Bronchial epithelial cell (primary cell): Measurements from ENCODE around the gene KCNK4. TPM values are rescaled to one million over a fixed set of nuclear protein-coding genes. Genes with fewer than 3 reads are reported as not detected.
A peak's percentile ranks its signal among the peaks of the same experiment; 100 is the strongest.

Source experiments
- DNase-seq: peaks from one replicate; pipeline ENCODE4 v3.0.0-alpha.2; 2010; ENCODE audit warnings: low read depth
- FAIRE-seq: peaks from 2 replicates; lab custom pipeline; 2011; peaks lifted over from hg19 to GRCh38; lab: Jason Lieb, UNC
- H3K27me3 ChIP-seq: 2 replicates; pipeline ENCODE4 v1.5.1; 2011; ENCODE audit warnings: low read length; ENCODE audit not compliant: control insufficient read depth, insufficient read depth
- H3K36me3 ChIP-seq: 2 replicates; pipeline ENCODE4 v1.5.1; 2011; ENCODE audit warnings: low read length; ENCODE audit not compliant: control insufficient read depth, insufficient read depth
- H3K4me3 ChIP-seq: 2 replicates; pipeline ENCODE4 v1.5.1; 2011; ENCODE audit warnings: mild to moderate bottlenecking, low read depth, low read length, control low read depth
- total RNA-seq: library from RNA; depleted of rRNA; stranded (reverse); fragments of >200 nt; gene quantifications from 2 replicates; pipeline ENCODE4 v1.2.1, GENCODE V29; 2014
- TF ChIP-seq, protein P1 (sequence below): IDR thresholded peaks from 2 replicates; pipeline ENCODE4 v1.5.1; 2011; ENCODE audit warnings: mild to moderate bottlenecking, moderate library complexity, low read length, control low read depth, inconsistent platforms; ENCODE audit not compliant: insufficient read depth, severe bottlenecking

The KCNK4 gene
- total RNA-seq, 1 donor from 2014 or later, result under 0.01 TPM

DNA sequence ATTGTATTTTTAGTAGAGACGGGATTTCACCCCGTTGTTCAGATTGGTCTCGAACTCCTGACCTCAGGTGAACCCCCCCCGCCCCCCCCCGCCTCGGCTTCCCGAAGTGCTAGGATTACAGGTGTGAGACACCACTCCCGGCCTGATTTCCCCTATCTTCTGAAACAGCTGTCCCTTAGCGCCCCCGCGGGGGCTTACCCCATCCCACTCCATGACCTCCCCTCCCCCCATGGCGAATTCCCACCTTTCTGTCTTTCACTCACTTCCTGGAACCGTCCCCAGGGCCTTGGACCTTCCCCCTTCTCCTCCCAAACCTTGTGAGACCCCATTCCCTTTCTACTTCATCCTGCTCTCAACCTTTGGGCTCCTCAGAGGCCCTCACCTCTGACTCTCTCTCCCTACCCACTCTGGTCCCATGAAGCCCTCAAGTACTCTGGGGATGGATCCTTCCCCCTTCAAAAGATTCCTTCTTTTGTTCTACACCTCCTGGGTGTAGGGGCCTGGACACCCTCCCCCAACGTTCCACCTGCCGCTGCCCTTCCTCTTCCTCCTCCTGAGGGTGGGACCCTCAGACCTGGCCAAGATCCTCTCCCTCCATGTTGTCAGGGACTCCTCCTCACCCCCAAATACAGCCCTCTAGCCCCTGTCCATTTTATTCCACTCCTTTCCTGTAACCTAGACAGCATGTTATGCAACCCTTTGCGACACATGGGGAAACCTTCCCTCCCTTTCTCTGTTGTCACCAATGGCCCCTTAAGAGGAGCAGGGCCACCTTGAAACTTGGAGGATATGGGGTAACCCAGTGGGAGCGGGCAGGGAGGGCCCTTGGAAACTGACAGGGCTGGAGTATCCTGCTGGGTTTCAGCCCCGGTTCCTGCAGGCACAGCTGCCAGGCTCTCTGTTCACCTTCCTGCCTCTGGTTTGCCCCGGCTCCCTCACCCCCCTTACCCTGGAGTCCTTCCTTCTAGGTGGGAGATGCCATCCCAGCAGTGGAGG lies 28.0 kb downstream of the KCNK4 start:
- no peak for DNase-seq
- TF ChIP-seq, protein P1, sequence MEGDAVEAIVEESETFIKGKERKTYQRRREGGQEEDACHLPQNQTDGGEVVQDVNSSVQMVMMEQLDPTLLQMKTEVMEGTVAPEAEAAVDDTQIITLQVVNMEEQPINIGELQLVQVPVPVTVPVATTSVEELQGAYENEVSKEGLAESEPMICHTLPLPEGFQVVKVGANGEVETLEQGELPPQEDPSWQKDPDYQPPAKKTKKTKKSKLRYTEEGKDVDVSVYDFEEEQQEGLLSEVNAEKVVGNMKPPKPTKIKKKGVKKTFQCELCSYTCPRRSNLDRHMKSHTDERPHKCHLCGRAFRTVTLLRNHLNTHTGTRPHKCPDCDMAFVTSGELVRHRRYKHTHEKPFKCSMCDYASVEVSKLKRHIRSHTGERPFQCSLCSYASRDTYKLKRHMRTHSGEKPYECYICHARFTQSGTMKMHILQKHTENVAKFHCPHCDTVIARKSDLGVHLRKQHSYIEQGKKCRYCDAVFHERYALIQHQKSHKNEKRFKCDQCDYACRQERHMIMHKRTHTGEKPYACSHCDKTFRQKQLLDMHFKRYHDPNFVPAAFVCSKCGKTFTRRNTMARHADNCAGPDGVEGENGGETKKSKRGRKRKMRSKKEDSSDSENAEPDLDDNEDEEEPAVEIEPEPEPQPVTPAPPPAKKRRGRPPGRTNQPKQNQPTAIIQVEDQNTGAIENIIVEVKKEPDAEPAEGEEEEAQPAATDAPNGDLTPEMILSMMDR, result no peak

DNA sequence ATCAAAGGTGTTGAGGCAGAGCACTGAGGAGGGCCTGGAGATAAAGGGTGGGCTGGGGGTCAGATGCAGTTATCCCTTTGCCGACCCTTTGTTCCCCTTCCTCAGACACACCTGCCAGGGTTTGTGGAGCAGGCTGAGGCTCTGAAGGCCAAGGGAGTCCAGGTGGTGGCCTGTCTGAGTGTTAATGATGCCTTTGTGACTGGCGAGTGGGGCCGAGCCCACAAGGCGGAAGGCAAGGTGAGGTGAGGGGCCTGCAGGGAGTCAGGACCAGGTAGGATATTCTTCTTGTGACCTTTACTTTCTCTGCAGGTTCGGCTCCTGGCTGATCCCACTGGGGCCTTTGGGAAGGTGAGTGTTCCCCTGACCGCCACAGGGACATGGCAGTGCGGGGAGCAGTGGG lies 29.5 kb downstream of the KCNK4 start:
- Histone ChIP-seq H3K36me3 (peaks cover 18% of the 10 kb centered on the region), H3K27me3 (no peaks in the 10 kb centered on the region), H3K4me3 (no peak overlapping the region)
- TF ChIP-seq, protein P1, result no peak
- FAIRE-seq (no peak), DNase-seq (no peak)

More for the DNA sequence above, 28.0 kb downstream of the KCNK4 start:
- FAIRE-seq, result no peak
- Histone ChIP-seq H3K36me3 (peaks cover 22% of the 10 kb centered on the region), H3K4me3 (peak overlapping the region; percentile 76), H3K27me3 (no peaks in the 10 kb centered on the region)

DNA sequence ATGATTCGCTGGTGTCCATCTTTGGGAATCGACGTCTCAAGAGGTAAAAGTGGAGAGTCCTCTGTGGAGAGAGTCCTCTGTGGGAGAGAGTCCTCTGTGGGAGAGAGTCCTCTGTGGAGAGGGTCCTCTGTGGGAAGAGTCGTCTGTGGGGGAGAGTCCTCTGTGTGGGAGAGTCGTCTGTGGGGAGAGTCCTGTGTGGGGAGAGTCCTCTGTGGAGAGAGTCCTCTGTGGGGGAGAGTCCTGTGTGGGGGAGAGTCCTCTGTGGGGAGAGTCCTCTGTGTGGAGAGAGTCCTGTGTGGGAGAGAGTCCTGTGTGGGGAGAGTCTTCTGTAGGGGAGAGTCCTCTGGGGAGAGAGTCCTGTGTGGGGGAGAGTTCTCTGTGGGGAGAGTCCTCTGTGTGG lies 29.9 kb downstream of the KCNK4 start:
- no peaks in the 10 kb centered on the region for H3K27me3 ChIP-seq
- H3K4me3 ChIP-seq, result no peak overlapping the region
- peaks cover 17% of the 10 kb centered on the region for H3K36me3 ChIP-seq
- FAIRE-seq (peak; percentile 55), DNase-seq (no peak)
- TF ChIP-seq, protein P1, result no peak

DNA sequence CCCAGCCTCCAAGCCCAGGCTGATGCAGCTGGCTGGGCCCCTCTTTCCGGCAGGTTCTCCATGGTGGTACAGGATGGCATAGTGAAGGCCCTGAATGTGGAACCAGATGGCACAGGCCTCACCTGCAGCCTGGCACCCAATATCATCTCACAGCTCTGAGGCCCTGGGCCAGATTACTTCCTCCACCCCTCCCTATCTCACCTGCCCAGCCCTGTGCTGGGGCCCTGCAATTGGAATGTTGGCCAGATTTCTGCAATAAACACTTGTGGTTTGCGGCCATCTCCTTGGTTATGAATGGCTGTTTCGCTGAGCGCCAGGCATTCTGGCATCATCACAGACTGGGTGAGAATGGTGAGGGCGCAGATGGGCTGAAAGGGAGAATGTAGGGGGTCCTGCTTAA lies 30.4 kb downstream of the KCNK4 start:
- Histone ChIP-seq H3K36me3 (peaks cover 16% of the 10 kb centered on the region), H3K27me3 (no peaks in the 10 kb centered on the region), H3K4me3 (no peak overlapping the region)
- TF ChIP-seq, protein P1, result no peak
- DNase-seq, result peak; percentile 83
- FAIRE-seq, result no peak

DNA sequence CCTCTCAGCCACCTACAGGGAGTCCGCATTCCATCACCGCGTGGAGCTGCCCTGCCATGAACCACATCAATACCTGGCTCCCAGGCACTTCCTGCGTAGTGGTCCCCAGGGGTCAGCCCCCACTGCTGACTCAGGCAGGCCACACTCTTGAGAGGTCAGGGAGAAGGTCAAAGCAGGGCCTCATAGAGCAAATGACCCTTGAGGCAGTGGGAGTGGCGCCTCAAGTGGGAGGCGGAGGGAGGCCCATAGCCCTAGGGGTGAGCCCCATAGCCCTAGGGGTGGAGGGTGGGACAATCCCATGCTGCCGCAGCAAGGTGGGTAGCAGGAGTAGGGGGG lies 31.8 kb downstream of the KCNK4 start:
- TF ChIP-seq, protein P1, result no peak
- FAIRE-seq (no peak), DNase-seq (no peak)
- H3K4me3 ChIP-seq, result no peak overlapping the region
- H3K36me3 ChIP-seq, result peaks cover 16% of the 10 kb centered on the region
- no peaks in the 10 kb centered on the region for H3K27me3 ChIP-seq
